T-helper 1 cell treated with Interleukin-12 subunit alpha and Interleukin-12 subunit beta and Interleukin-4 antibody, amounts not matched to agents 30 μg/mL and 1 μg/mL, for 36 hours (primary cell): ENCODE data around the gene BABAM2.
"Not testable (repeated sequence)": the region's sequence is repeated elsewhere in the genome, so short reads cannot be mapped to it uniquely, and the experiment has no call there.

Experiments
- H3K27ac Mint-ChIP-seq: one replicate; pipeline ENCODE4 v1.8.0; 2021; ENCODE audit warnings: mild to moderate bottlenecking, mixed read lengths
- H3K27me3 Mint-ChIP-seq: one replicate; pipeline ENCODE4 v1.8.0; 2021; ENCODE audit warnings: low read depth, mixed read lengths
- H3K36me3 Mint-ChIP-seq: one replicate; pipeline ENCODE4 v1.8.0; 2021; ENCODE audit warnings: low read depth, mixed read lengths
- H3K4me1 Mint-ChIP-seq: one replicate; pipeline ENCODE4 v1.8.0; 2021; ENCODE audit warnings: low read depth, mixed read lengths
- H3K4me3 Mint-ChIP-seq: one replicate; pipeline ENCODE4 v1.8.0; 2021; ENCODE audit warnings: mild to moderate bottlenecking, moderate library complexity, mixed read lengths
- H3K9me3 Mint-ChIP-seq: one replicate; pipeline ENCODE4 v1.8.0; 2021; ENCODE audit warnings: mixed read lengths

The BABAM2 gene

DNA sequence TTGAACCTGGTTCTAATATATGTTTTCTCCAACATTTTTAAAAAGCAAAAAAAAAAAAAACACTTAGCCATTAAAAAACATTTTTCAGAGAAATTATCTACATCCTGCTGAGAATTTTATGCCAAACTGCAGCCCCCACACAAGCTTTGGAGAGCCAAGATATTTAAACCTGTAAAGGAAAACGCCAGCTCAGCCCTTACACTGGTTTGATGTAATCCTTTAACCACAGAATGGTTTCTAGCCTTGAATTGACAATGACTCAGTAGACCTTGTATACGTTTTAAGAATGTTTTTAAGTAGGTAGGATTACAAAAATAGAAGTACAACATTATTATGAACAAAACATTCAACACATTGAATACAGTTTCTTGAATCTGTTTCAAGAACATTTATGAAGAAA, 113.6 kb downstream of the BABAM2 start:
- H3K36me3 Mint-ChIP-seq: peaks cover 9% of the 10 kb centered on the region
- no peaks in the 10 kb centered on the region for H3K27me3 Mint-ChIP-seq
- H3K27ac Mint-ChIP-seq: no peak overlapping the region
- peaks cover 15% of the 10 kb centered on the region for H3K4me1 Mint-ChIP-seq
- H3K4me3 Mint-ChIP-seq: no peak overlapping the region
- H3K9me3 Mint-ChIP-seq: no peaks in the 10 kb centered on the region

DNA sequence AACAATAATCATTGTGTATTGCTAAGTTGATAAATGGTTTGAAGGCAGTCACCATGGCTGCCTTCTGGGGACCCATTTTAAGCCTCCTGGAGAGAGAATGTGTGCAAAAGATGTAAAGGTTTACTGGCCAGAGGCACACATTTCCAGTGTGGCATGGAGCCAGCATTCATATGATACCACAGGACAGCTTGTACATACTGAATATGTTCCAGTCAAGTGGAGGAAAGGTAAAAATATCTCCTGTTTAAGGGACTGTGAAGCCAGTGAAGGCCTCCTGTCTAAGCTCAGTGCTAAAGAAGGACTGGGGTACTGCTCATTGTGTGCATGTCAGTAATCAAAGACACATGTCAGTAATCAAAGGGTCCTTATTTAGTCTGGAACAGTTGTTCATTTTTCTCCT, 119.2 kb downstream of the BABAM2 start:
- no peaks in the 10 kb centered on the region for H3K27me3 Mint-ChIP-seq
- peaks cover 4% of the 10 kb centered on the region for H3K36me3 Mint-ChIP-seq
- H3K9me3 Mint-ChIP-seq: no peaks in the 10 kb centered on the region
- H3K4me3 Mint-ChIP-seq: no peak overlapping the region
- H3K27ac Mint-ChIP-seq: no peak overlapping the region
- peaks cover 2% of the 10 kb centered on the region for H3K4me1 Mint-ChIP-seq

DNA sequence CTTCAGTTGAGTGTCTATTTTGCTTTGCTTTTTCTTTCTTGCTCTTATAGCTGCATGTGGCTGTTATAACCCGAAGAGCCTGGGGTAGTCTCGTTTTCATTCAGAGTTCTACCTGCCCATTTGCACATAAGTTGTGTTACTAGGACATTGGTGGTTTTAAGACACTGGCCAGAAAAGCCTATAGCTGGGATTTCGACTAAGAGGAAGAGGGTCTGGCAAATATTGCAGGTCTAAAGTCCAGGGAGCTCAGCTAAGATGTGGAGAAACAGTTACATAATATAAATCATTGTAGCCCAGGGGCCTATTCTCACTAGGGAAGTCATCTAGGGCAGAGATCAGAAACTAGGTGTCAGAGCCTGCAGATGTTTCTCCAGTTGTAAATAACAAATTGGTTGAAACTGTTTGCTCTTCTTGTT, 120.8 kb downstream of the BABAM2 start:
- no peaks in the 10 kb centered on the region for H3K27me3 Mint-ChIP-seq
- H3K4me3 Mint-ChIP-seq: no peak overlapping the region
- H3K27ac Mint-ChIP-seq: no peak overlapping the region
- peaks cover 7% of the 10 kb centered on the region for H3K36me3 Mint-ChIP-seq
- H3K9me3 Mint-ChIP-seq: no peaks in the 10 kb centered on the region
- H3K4me1 Mint-ChIP-seq: no peaks in the 10 kb centered on the region

DNA sequence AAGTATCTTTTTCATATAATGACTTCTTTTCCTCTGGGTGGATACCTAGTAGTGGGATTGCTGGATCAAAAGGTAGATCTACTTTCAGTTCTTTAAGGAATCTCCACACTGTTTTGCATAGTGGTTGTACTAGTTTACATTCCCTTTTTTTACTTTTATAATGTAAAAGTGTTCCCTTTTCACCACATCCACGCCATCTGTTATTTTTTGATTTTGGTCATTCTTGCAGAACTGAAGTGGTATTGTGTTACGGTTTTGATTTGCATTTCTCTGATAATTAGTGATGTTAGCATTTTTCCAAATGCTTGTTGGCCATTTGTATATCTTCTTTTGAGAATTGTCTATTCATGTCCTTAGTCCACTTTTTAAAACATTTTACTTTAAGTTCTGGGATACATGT, 127.9 kb downstream of the BABAM2 start:
- H3K9me3 Mint-ChIP-seq, H3K4me3 Mint-ChIP-seq, H3K27me3 Mint-ChIP-seq, H3K4me1 Mint-ChIP-seq, H3K27ac Mint-ChIP-seq: not testable (repeated sequence)
- H3K36me3 Mint-ChIP-seq: peaks cover 12% of the 10 kb centered on the region

DNA sequence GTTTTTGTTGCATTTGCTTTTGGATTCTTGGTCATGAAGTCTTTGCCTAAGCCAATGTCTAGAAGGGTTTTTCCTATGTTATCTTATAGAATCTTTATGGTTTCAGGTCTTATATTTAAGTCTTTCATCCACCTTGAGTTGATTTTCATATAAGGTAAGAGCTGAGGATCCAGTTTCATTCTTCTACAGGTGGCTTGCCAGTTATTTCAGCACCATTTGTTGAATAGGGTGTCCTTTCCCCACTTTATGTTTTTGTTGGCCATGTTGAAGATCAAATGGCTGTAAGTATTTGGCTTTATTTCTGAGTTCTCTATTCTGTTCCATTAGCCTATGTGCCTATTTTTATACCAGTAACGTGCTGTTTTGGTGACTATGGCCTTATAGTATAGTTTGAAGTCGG, 129.0 kb downstream of the BABAM2 start:
- not testable (repeated sequence) for H3K27me3 Mint-ChIP-seq, H3K4me3 Mint-ChIP-seq, H3K4me1 Mint-ChIP-seq, H3K27ac Mint-ChIP-seq, H3K9me3 Mint-ChIP-seq
- peaks cover 12% of the 10 kb centered on the region for H3K36me3 Mint-ChIP-seq

DNA sequence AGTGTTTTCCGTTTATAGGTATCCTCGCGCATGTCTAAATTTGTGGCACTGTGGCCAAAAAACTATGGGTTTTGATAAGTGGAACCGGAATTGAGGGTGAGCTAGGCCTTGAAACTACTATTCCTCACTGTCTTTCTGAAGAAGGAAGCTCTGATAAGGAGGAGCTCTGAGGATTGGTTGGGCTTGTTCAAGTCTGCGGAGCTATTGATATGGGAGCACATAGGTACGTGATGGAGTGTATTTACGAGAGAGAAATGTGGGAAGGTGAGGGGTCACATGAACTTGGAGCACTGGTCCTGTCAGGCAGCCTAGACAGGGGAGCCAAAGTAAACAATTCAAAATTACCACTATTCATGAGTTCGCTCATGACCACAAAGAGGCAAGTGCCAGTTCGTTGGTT, 131.4 kb downstream of the BABAM2 start:
- H3K4me1 Mint-ChIP-seq: peaks cover 3% of the 10 kb centered on the region
- H3K27ac Mint-ChIP-seq: no peak overlapping the region

DNA sequence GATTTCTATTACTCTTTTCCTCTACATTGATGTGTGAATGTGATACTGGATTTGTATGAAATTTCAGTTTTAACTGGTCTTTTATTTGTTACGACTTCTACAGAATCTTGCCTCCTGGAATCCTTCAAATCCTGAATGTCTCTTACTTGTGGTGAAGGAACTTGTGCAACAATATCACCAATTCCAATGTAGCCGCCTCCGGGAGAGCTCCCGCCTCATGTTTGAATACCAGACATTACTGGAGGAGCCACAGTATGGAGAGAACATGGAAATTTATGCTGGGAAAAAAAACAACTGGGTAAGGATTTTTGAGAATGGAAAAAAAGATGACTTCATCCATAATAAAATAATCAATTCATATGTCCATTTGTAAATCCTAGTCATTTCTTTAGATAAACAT, 134.6 kb downstream of the BABAM2 start:
- no peak overlapping the region for H3K4me3 Mint-ChIP-seq
- H3K36me3 Mint-ChIP-seq: peaks cover 38% of the 10 kb centered on the region
- H3K4me1 Mint-ChIP-seq: peaks cover 2% of the 10 kb centered on the region
- H3K27me3 Mint-ChIP-seq: no peaks in the 10 kb centered on the region
- no peak overlapping the region for H3K27ac Mint-ChIP-seq
- peaks cover 14% of the 10 kb centered on the region for H3K9me3 Mint-ChIP-seq

More for the DNA sequence above, 131.4 kb downstream of the BABAM2 start:
- Mint-ChIP-seq H3K4me3 (no peak overlapping the region), H3K27me3 (no peaks in the 10 kb centered on the region), H3K36me3 (peaks cover 25% of the 10 kb centered on the region), H3K9me3 (peaks cover 8% of the 10 kb centered on the region)

DNA sequence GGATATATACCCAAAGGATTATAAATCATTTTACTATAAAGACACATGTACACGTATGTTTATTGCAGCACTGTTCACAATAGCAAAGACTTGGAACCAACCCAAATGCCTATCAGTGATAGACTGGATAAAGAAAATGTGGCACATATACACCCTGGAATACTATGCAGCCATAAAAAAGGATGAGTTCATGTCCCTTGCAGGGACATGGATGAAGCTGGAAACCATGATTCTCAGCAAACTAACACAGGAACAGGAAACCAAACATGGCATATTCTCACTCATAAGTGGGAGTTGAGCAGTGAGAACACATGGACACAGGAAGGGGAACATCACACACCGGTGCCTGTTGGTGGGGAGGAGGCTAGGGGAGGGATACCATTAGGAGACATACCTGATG, 135.7 kb downstream of the BABAM2 start:
- not testable (repeated sequence) for H3K27ac Mint-ChIP-seq, H3K4me3 Mint-ChIP-seq, H3K27me3 Mint-ChIP-seq, H3K4me1 Mint-ChIP-seq
- Mint-ChIP-seq H3K36me3 (peaks cover 39% of the 10 kb centered on the region), H3K9me3 (peaks cover 14% of the 10 kb centered on the region)

DNA sequence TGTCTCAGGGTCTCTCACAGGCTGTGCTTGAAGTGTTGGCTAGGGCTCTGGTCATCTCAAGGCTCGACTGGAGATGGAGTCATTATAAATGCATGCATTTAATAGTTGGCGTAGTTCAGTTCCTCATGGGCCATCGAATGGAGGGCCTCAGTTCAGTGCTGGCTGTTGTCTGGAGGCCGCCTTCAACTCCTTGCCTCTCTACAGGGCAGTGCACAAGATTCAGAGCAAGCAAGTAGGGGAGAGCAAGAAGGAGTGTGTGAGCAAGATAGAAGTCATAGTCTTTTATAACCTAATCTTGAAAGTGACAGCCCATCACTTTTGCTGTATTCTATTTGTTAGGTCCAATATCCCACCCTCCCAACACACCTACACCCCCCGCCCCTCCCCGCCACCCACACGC, 137.5 kb downstream of the BABAM2 start:
- Mint-ChIP-seq H3K9me3 (peaks cover 14% of the 10 kb centered on the region), H3K4me1 (peaks cover 2% of the 10 kb centered on the region), H3K27ac (no peak overlapping the region), H3K36me3 (peaks cover 32% of the 10 kb centered on the region), H3K27me3 (no peaks in the 10 kb centered on the region), H3K4me3 (no peak overlapping the region)

DNA sequence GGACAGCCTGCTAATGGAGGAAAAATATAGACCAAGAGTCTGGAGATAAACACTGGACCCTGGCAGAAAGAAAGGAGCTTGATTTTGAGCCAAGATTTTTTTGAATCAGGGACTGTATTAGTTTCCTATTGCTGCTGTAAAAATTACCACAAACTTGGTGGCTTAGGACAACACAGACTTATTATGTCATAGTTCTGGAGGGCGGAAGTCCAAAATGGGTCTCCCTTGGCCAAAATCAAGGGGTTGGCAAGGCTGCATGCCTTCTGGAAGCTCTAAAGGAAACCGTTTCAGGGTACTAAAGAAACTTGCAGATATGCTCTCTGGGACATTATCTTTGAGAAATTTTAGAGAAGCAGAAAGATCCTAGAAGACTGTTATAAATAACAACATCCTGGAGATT, 140.1 kb downstream of the BABAM2 start:
- Mint-ChIP-seq H3K27me3 (no peaks in the 10 kb centered on the region), H3K36me3 (peaks cover 26% of the 10 kb centered on the region), H3K9me3 (peaks cover 14% of the 10 kb centered on the region), H3K4me3 (no peak overlapping the region), H3K4me1 (peaks cover 2% of the 10 kb centered on the region), H3K27ac (no peak overlapping the region)

DNA sequence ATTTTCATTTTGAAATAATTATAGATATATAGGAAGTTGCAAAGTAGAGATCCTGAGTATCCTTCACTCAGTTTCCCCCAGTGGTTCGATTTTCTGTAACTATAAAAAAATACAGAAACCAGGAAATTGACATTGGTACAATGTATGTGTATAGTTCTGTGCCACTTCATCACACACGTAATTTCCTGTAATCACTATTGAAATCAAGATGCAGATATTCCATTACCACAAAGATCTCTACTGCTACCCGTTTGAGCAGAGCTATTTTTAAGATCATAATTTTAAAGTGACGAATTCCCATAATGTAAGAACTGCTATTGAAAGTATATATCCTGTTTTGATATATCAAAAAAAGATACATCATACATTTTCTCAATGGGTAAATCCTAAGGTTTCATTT, 142.3 kb downstream of the BABAM2 start:
- H3K4me3 Mint-ChIP-seq: no peak overlapping the region
- no peaks in the 10 kb centered on the region for H3K27me3 Mint-ChIP-seq
- H3K9me3 Mint-ChIP-seq: no peaks in the 10 kb centered on the region
- peaks cover 8% of the 10 kb centered on the region for H3K36me3 Mint-ChIP-seq
- no peaks in the 10 kb centered on the region for H3K4me1 Mint-ChIP-seq
- H3K27ac Mint-ChIP-seq: no peak overlapping the region

DNA sequence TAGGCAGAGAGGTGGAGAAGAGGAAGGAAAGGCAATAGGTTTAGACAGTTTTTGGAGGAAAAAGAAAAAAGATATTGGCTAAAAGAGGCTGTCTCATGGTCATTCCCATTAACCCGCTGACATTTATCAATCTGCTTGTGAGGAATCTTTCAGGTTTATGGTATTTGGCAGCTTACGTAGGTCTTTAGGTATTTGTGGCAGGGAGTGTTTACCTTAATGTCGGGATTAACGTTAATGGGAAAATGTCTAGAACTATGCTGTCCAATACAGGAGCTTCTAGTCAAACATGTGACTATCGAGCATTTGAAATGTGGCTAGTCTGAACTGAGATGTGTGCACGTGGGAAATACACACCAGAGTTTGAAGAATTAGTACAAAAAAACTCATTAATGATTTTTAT, 144.2 kb downstream of the BABAM2 start:
- H3K27me3 Mint-ChIP-seq: no peaks in the 10 kb centered on the region

DNA sequence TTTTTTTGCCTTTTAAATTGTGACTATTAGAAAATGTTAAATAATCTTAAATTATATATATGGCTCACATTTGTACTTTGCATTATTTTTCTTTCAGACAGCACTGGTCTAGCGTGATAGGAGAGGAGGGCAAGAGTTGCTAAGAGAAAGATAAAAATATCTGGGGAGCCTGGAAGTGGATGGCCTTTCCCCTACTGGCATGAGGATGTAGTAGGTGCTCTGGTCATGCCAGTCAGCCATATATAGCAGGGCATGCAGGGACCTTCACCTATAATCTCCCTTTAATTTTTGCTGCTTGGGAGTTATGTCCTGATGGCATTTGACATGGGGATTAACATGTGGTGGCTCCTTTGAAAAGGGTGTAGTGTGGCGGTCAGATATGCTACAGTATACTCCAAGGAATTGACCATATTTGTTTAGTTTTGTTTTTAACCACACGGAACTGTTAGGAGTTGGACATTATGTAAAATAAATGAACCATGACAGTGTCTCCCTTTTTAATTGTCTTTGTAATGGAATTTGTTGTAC, 144.7 kb downstream of the BABAM2 start:
- Mint-ChIP-seq H3K9me3 (no peaks in the 10 kb centered on the region), H3K27ac (no peak overlapping the region), H3K36me3 (peaks cover 6% of the 10 kb centered on the region), H3K27me3 (no peaks in the 10 kb centered on the region), H3K4me1 (peaks cover 5% of the 10 kb centered on the region), H3K4me3 (no peak overlapping the region)

More for the DNA sequence above, 144.2 kb downstream of the BABAM2 start:
- no peaks in the 10 kb centered on the region for H3K9me3 Mint-ChIP-seq
- H3K36me3 Mint-ChIP-seq: peaks cover 7% of the 10 kb centered on the region
- H3K4me1 Mint-ChIP-seq: peaks cover 4% of the 10 kb centered on the region
- H3K4me3 Mint-ChIP-seq: no peak overlapping the region
- no peak overlapping the region for H3K27ac Mint-ChIP-seq

DNA sequence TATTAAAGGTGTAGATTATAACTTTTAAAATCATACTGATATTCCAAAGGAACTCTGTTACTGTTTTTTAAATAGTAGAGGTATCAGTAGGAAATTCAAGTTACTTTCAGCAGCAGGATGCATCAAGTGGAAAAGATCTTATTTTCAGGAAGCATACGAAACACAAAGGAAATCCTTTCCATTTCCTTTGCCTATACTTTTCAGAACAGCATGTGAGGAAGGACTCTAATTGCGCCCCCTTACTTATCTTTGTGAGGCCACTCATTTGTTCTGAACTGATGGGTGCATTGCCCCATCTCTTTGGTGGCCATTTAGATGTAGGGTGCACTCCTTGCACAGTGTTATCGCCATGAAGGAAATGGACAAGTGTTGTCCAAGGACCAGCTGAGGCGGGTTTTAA, 145.3 kb downstream of the BABAM2 start:
- no peak overlapping the region for H3K27ac Mint-ChIP-seq
- H3K4me3 Mint-ChIP-seq: no peak overlapping the region
- H3K27me3 Mint-ChIP-seq: no peaks in the 10 kb centered on the region
- H3K4me1 Mint-ChIP-seq: peaks cover 5% of the 10 kb centered on the region
- H3K36me3 Mint-ChIP-seq: peaks cover 5% of the 10 kb centered on the region
- no peaks in the 10 kb centered on the region for H3K9me3 Mint-ChIP-seq

DNA sequence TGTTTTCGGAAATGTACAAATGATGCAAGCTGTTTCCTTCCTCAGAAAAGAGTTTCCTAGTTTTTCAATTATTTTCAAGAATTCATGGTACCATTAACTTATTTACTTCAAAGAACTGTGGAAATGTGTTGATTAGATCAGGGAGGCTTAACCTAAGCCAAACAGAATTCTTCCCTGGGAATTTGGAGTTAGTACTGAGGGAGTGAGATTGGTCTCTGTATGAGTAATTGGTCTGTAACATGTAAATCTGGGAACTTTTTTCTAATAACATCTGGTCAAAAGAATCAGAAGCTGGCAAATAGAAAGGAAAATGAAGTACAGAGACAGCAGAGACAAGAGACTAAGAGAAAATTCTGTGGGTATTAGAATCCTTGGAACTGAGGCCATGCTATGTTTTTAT, 145.8 kb downstream of the BABAM2 start:
- Mint-ChIP-seq H3K27me3 (no peaks in the 10 kb centered on the region), H3K9me3 (no peaks in the 10 kb centered on the region), H3K4me1 (peaks cover 5% of the 10 kb centered on the region), H3K36me3 (peaks cover 5% of the 10 kb centered on the region), H3K27ac (no peak overlapping the region), H3K4me3 (no peak overlapping the region)

DNA sequence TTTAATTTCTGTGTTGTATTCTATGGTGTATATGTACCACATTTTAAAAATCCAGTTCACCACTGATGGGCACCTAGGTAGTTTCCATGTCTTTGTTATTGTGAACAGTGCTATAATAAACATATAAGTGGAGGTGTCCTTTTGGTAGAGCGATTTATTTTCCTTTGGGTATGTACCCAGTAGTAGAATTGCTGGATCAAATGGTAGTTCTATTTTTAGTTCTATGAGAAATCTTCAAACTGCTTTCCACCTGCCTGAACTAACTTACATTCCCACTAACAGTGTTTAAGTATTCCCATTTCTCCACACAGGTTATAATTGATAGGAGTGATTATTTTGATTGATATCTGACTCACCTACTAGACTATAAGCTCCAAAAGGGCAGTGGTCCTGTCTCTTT, 148.2 kb downstream of the BABAM2 start:
- Mint-ChIP-seq H3K27me3 (no peaks in the 10 kb centered on the region), H3K4me1 (peaks cover 5% of the 10 kb centered on the region), H3K4me3 (no peak overlapping the region), H3K36me3 (peaks cover 5% of the 10 kb centered on the region), H3K9me3 (no peaks in the 10 kb centered on the region), H3K27ac (no peak overlapping the region)
